GM12875 (cell line): ENCODE measurements around the gene EYS.

Experiments used
- H3K4me3 ChIP-seq: one replicate; pipeline ENCODE4 v1.5.1; 2011; ENCODE audit warnings: low read depth, low read length, control low read depth
- TF ChIP-seq, protein P1 (sequence below): IDR thresholded peaks from 2 replicates; pipeline ENCODE4 v1.5.1; 2011; ENCODE audit warnings: low read depth, mild to moderate bottlenecking, control low read depth, inconsistent platforms, low read length, moderate library complexity, borderline replicate concordance; ENCODE audit not compliant: insufficient read depth

The EYS gene

GRCh38 chr6:64838726-64839125 lies 868.3 kb downstream of the EYS start:
- TF ChIP-seq, protein P1, sequence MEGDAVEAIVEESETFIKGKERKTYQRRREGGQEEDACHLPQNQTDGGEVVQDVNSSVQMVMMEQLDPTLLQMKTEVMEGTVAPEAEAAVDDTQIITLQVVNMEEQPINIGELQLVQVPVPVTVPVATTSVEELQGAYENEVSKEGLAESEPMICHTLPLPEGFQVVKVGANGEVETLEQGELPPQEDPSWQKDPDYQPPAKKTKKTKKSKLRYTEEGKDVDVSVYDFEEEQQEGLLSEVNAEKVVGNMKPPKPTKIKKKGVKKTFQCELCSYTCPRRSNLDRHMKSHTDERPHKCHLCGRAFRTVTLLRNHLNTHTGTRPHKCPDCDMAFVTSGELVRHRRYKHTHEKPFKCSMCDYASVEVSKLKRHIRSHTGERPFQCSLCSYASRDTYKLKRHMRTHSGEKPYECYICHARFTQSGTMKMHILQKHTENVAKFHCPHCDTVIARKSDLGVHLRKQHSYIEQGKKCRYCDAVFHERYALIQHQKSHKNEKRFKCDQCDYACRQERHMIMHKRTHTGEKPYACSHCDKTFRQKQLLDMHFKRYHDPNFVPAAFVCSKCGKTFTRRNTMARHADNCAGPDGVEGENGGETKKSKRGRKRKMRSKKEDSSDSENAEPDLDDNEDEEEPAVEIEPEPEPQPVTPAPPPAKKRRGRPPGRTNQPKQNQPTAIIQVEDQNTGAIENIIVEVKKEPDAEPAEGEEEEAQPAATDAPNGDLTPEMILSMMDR = no peak
- no peak overlapping the region for H3K4me3 ChIP-seq

GRCh38 chr6:64831680-64832079 lies 875.3 kb downstream of the EYS start:
- H3K4me3 ChIP-seq = no peak overlapping the region

DNA sequence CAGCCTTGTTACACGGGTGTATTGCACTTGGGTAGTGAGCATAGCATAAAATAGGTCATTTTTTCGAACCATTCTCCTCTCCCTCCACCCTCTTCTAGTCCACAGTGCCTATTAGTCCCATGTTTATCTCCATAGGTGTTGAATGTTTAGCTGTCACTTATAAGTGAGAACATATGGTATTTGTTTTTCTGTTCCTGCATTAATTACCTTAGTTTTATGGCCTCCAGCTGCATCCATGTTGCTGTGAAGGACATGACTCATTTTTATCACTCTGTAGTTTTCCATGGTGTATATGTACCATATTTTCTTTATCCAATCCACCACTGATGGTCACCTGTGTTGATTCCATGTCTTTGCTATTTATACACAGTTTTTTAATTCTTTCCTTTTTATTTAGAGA lies 889.5 kb downstream of the EYS start:
- H3K4me3 ChIP-seq = no peak overlapping the region
- TF ChIP-seq, protein P1 = no peak

More at GRCh38 chr6:64831680-64832079, 875.3 kb downstream of the EYS start:
- TF ChIP-seq, protein P1 = no peak

- TF ChIP-seq, protein P1 = no peak
- no peak overlapping the region for H3K4me3 ChIP-seq
Observed at GRCh38 chr6:64815718-64816117, 891.3 kb downstream of the EYS start.

- H3K4me3 ChIP-seq = no peak overlapping the region
- TF ChIP-seq, protein P1 = no peak
Observed at GRCh38 chr6:64812138-64812537, 894.9 kb downstream of the EYS start.

DNA sequence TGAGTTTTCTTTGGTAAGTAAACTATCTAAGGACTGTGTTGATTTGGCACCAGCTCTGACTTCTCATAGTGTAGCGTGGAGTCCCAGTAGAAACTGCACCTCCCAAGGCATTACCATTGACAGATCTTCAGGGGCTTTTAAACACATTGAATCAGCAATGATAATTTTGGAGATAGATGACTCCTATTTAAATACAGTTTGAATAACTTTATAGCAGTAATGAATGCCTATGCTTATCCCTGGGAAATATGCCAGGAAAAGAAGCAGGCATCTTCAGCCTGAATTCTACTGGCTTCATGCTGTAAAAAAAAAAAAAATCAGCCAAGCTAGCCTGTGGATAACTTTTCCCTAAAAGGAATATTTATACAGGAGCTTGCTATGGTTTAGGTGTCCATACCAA lies 895.9 kb downstream of the EYS start:
- TF ChIP-seq, protein P1 = no peak
- no peak overlapping the region for H3K4me3 ChIP-seq

GRCh38 chr6:64807785-64808184 lies 899.2 kb downstream of the EYS start:
- H3K4me3 ChIP-seq = no peak overlapping the region
- TF ChIP-seq, protein P1 = no peak
